Measurements from ENCODE around the gene KLB. TPM values are rescaled to one million over a fixed set of nuclear protein-coding genes. Genes with fewer than 3 reads are reported as not detected.
"Not testable (repeated sequence)": the region's sequence is repeated elsewhere in the genome, so short reads cannot be mapped to it uniquely, and the experiment has no call there.

The KLB gene
- total RNA-seq, 1 experiment from 2014 or later: 0.09 TPM

DNA sequence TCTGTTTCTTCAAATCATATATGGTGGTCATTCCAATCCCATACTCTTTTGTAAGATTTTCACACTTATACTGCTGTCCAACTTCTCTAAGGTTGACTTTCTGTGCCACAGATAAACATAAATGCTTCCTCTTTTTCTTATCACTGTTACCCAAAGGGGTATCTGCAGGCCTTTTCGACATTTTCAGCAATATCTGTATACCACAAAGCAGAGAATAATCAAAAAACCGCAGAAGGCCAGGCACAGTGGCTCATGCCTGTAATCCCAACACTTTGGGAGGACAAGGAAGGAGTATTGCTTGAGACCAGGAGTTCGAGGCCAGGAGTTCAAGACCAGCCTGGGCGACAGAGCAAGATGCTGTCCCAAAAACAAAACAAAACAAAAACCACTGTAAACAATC lies 37.4 kb upstream of the KLB start:
- TF ChIP-seq, protein P1, sequence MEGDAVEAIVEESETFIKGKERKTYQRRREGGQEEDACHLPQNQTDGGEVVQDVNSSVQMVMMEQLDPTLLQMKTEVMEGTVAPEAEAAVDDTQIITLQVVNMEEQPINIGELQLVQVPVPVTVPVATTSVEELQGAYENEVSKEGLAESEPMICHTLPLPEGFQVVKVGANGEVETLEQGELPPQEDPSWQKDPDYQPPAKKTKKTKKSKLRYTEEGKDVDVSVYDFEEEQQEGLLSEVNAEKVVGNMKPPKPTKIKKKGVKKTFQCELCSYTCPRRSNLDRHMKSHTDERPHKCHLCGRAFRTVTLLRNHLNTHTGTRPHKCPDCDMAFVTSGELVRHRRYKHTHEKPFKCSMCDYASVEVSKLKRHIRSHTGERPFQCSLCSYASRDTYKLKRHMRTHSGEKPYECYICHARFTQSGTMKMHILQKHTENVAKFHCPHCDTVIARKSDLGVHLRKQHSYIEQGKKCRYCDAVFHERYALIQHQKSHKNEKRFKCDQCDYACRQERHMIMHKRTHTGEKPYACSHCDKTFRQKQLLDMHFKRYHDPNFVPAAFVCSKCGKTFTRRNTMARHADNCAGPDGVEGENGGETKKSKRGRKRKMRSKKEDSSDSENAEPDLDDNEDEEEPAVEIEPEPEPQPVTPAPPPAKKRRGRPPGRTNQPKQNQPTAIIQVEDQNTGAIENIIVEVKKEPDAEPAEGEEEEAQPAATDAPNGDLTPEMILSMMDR (IDR thresholded peaks at IDR 0.05; ENCODE audit: unreplicated experiment): no peak
- H3K27ac Mint-ChIP-seq (ENCODE audit: unreplicated experiment): no peak overlapping the region
- no peak for DNase-seq
- H3K27me3 Mint-ChIP-seq (ENCODE audit: unreplicated experiment): no peaks in the 10 kb centered on the region
- H3K9me3 Mint-ChIP-seq (ENCODE audit: low read depth, unreplicated experiment): no peaks in the 10 kb centered on the region
- H3K4me1 Mint-ChIP-seq (ENCODE audit: low read depth, unreplicated experiment): no peaks in the 10 kb centered on the region
- intact Hi-C loops (cut with micrococcal nuclease; ENCODE audit: unreplicated experiment): no loop called here
- H3K36me3 Mint-ChIP-seq (ENCODE audit: insufficient read depth, unreplicated experiment): peaks cover 16% of the 10 kb centered on the region
- H3K4me3 Mint-ChIP-seq (ENCODE audit: low read depth, unreplicated experiment): no peak overlapping the region
- no TSS peak for BruUV-seq (replicated peaks)
- CTCF ChIA-PET: no interaction called here

DNA sequence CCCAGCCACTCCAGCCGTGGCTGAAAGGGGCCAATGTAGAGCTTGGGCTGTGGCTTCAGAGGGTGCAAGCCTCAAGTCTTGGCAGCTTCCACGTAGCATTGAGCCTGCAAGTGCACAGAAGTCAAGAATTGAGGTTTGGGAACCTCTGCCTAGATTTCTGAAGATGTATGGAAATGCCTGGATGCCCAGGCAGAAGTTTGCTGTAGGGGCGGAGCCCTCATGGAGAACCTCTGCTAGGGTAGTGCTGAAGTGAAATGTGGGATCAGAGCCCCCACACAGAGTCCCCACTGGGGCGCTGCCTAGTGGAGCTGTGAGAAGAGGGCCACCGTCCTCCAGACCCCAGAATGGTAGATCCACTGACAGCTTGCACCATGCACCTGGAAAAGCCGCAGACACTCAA lies 35.5 kb upstream of the KLB start:
- CTCF ChIA-PET; H3K36me3 Mint-ChIP-seq (ENCODE audit: insufficient read depth, unreplicated experiment); H3K27ac Mint-ChIP-seq (ENCODE audit: unreplicated experiment); DNase-seq; H3K4me1 Mint-ChIP-seq (ENCODE audit: low read depth, unreplicated experiment); BruUV-seq (replicated peaks); H3K27me3 Mint-ChIP-seq (ENCODE audit: unreplicated experiment); H3K4me3 Mint-ChIP-seq (ENCODE audit: low read depth, unreplicated experiment); intact Hi-C loops (cut with micrococcal nuclease; ENCODE audit: unreplicated experiment); H3K9me3 Mint-ChIP-seq (ENCODE audit: low read depth, unreplicated experiment): not testable (repeated sequence)

DNA sequence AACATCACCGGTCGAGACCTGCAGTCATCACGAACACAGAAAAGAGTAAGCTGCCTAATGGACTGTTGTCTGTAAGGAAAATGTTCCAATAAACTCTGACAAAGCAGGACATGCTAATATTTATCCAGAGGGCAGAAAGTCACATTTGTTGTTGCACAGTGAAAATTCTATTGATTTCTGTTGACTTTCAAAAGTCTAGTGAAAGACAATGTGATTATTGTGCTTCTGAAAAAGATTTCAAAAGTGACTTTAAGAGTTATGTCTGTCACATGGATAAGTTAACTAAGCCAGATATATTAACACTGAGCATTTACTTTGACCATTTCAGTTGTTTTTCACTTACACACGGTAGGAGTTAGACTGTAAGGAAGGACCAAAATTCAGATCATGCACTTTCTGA lies 31.3 kb upstream of the KLB start:
- CTCF ChIA-PET: no interaction called here
- intact Hi-C loops (cut with micrococcal nuclease; ENCODE audit: unreplicated experiment): no loop called here
- no TSS peak for BruUV-seq (replicated peaks)
- no peak for DNase-seq
- no peaks in the 10 kb centered on the region for H3K9me3 Mint-ChIP-seq (ENCODE audit: low read depth, unreplicated experiment)
- no peaks in the 10 kb centered on the region for H3K36me3 Mint-ChIP-seq (ENCODE audit: insufficient read depth, unreplicated experiment)
- no peaks in the 10 kb centered on the region for H3K27me3 Mint-ChIP-seq (ENCODE audit: unreplicated experiment)
- no peaks in the 10 kb centered on the region for H3K4me1 Mint-ChIP-seq (ENCODE audit: low read depth, unreplicated experiment)
- TF ChIP-seq, protein P1 (IDR thresholded peaks at IDR 0.05; ENCODE audit: unreplicated experiment): no peak
- no peak overlapping the region for H3K4me3 Mint-ChIP-seq (ENCODE audit: low read depth, unreplicated experiment)
- no peak overlapping the region for H3K27ac Mint-ChIP-seq (ENCODE audit: unreplicated experiment)

DNA sequence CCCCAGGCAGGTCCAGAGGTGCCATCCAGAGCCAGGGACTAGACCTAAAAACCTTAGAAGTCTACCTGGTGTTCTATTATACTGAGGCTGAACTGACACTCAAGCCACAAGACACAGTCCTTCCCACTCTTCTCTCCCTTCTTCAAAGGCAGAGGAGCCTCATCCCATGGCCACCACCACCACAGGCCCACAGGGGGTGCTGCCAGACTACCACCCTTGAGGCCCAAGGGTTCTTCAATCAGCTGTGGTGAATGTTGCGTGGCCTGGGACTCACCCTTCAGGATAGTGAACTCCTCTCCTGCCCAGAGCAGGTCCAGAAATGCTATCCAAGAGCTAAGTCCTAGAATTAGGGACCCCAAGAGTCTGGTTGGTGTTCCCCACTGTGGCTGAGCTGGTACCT lies 23.0 kb upstream of the KLB start:
- H3K4me1 Mint-ChIP-seq (ENCODE audit: low read depth, unreplicated experiment): no peaks in the 10 kb centered on the region
- H3K27ac Mint-ChIP-seq (ENCODE audit: unreplicated experiment): no peak overlapping the region
- H3K9me3 Mint-ChIP-seq (ENCODE audit: low read depth, unreplicated experiment): no peaks in the 10 kb centered on the region
- BruUV-seq (replicated peaks): no TSS peak
- intact Hi-C loops (cut with micrococcal nuclease; ENCODE audit: unreplicated experiment): no loop called here
- H3K27me3 Mint-ChIP-seq (ENCODE audit: unreplicated experiment): no peaks in the 10 kb centered on the region
- TF ChIP-seq, protein P1 (IDR thresholded peaks at IDR 0.05; ENCODE audit: unreplicated experiment): no peak
- CTCF ChIA-PET: no interaction called here
- no peaks in the 10 kb centered on the region for H3K36me3 Mint-ChIP-seq (ENCODE audit: insufficient read depth, unreplicated experiment)
- H3K4me3 Mint-ChIP-seq (ENCODE audit: low read depth, unreplicated experiment): no peak overlapping the region
- DNase-seq: no peak

DNA sequence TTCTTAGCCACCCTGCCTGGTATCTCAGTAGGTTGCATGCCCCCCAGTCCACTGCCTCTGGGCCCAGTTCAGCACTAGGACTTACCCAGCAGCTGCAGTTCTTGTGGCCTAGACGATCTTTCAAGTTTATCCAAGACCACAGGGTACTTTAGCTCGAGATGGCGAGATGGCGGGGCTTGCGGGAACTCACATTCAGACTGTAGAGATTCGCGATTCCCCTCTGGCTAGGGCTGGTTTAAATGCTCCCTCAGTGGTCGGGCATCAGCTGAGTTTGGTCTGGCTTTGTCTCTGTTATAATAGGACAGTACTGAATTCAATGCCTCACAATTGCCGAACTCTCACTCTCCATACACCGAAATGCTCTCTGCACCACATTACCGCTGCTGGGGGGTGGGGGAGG lies 22.2 kb upstream of the KLB start:
- intact Hi-C loops (cut with micrococcal nuclease; ENCODE audit: unreplicated experiment): no loop called here
- BruUV-seq (replicated peaks): no TSS peak
- Mint-ChIP-seq H3K27ac (ENCODE audit: unreplicated experiment) (no peak overlapping the region), H3K4me3 (ENCODE audit: low read depth, unreplicated experiment) (no peak overlapping the region), H3K27me3 (ENCODE audit: unreplicated experiment) (no peaks in the 10 kb centered on the region), H3K36me3 (ENCODE audit: insufficient read depth, unreplicated experiment) (no peaks in the 10 kb centered on the region), H3K4me1 (ENCODE audit: low read depth, unreplicated experiment) (no peaks in the 10 kb centered on the region), H3K9me3 (ENCODE audit: low read depth, unreplicated experiment) (no peaks in the 10 kb centered on the region)
- CTCF ChIA-PET: interaction anchor here (0.6 to 0.7 kb wide), 3 partner anchors 9 to 491 kb away, joined by 5 to 8 read pairs (median 5); no protein-coding TSS in a partner anchor
- DNase-seq: no peak
- TF ChIP-seq, protein P1 (IDR thresholded peaks at IDR 0.05; ENCODE audit: unreplicated experiment): no peak
